Activated naive CD8-positive, alpha-beta T cell treated with anti-CD3 and anti-CD28 coated beads, Interleukin-2, amount 10 ng/mL, durations not matched to agents 7 days and 5 days (primary cell): ENCODE measurements around the gene MADD. TPM values are rescaled to one million over a fixed set of nuclear protein-coding genes. Genes with fewer than 3 reads are reported as not detected.
"Not testable (repeated sequence)": the region's sequence is repeated elsewhere in the genome, so short reads cannot be mapped to it uniquely, and the experiment has no call there.

Experiments
- ATAC-seq: fragments of 150-1000 bp; cut with Tn5 transposase; one replicate; pipeline ENCODE4 v1.10.0; 2021; ENCODE audit warnings: low read depth, moderate library complexity
- POLR2A ChIA-PET: fragments of 350-600 bp; sonication (Branson Sonifier 250); formaldehyde crosslinking; loops from one replicate; lab custom pipeline; 2021; ENCODE audit warnings: antibody characterized with exemption; lab: Charles Lee
- DNase-seq: peaks from one replicate; pipeline ENCODE4 v3.0.0; 2021
- H3K27ac Mint-ChIP-seq: one replicate; pipeline ENCODE4 v1.8.0; 2022; ENCODE audit warnings: mild to moderate bottlenecking, mixed read lengths
- H3K27me3 Mint-ChIP-seq: one replicate; pipeline ENCODE4 v1.8.0; 2022; ENCODE audit warnings: mild to moderate bottlenecking, moderate library complexity, mixed read lengths
- H3K36me3 Mint-ChIP-seq: one replicate; pipeline ENCODE4 v1.8.0; 2021; ENCODE audit warnings: mild to moderate bottlenecking, mixed read lengths
- H3K4me1 Mint-ChIP-seq: one replicate; pipeline ENCODE4 v1.8.0; 2021; ENCODE audit warnings: mixed read lengths
- H3K4me3 Mint-ChIP-seq: one replicate; pipeline ENCODE4 v1.8.0; 2022; ENCODE audit warnings: mild to moderate bottlenecking, moderate library complexity, mixed read lengths
- H3K9me3 Mint-ChIP-seq: one replicate; pipeline ENCODE4 v1.8.0; 2021; ENCODE audit warnings: mixed read lengths
- total RNA-seq, 2 experiments: library from RNA; stranded (reverse); gene quantifications; one replicate each; pipeline ENCODE4 v1.2.3, GENCODE V29; 2021

MADD gene
- total RNA-seq, 2 experiments from 2014 or later = 113 to 114 TPM

DNA sequence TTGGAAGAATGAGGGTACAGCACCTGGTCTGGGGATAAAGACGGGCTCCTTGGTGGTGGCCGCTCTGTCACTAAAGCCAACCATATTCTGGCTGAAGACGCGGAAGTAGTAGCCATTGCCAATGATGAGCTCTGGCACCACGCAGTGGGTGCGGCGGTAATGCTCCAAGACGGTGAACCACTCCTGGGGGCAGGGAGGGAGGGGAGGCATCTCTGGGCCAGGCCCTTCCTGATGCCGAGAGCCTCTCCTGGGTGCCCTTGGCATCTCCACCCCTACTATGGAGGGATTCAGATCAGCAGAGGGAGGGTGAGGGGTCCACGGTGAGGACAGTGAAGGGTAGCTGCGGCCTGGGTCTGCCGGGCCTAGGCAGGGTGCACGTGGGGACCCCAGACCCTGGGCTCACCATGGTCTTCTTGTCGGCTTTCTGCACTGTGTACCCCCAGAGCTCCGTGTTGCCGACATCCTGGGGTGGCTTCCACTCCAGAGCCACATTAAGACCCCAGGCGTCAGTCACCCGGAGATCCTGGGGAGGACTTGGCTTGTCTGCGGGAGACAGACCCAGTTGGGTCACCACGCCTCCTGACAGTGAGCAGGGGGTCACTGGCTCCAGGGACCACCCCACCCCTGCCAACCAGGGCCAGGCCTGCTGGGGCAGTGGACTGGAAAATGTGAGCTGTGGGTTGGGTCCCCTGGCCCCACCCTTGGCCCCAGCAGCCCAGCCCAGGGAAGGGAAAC is 63.0 kb downstream of the MADD start:
- Mint-ChIP-seq H3K27ac (no peak overlapping the region), H3K4me3 (no peak overlapping the region), H3K27me3 (no peaks in the 10 kb centered on the region), H3K36me3 (peaks cover 6% of the 10 kb centered on the region), H3K4me1 (peaks cover 2% of the 10 kb centered on the region), H3K9me3 (no peaks in the 10 kb centered on the region)
- POLR2A ChIA-PET = no interaction called here
- ATAC-seq (no peak), DNase-seq (no peak)

DNA sequence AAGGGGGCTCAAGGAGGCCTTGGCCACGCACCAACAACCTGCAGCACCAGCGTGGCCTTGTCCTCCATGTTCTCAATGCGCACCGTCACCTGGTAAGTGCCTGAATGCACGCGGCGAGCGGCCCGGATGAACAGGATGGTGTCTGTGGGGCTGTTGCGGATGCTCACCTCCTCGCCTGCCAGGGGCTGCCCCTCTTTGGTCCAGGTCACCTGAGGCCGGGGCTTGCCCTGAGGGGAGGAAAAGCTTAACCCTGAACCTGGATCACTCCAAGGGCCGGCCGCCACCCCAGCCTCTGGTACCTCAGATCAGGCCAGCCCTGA is 63.6 kb downstream of the MADD start:
- DNase-seq (no peak), ATAC-seq (no peak)
- H3K36me3 Mint-ChIP-seq = peaks cover 6% of the 10 kb centered on the region
- no peak overlapping the region for H3K27ac Mint-ChIP-seq
- H3K4me1 Mint-ChIP-seq = peaks cover 2% of the 10 kb centered on the region
- no peak overlapping the region for H3K4me3 Mint-ChIP-seq
- H3K27me3 Mint-ChIP-seq = peaks cover 2% of the 10 kb centered on the region
- POLR2A ChIA-PET = no interaction called here
- H3K9me3 Mint-ChIP-seq = no peaks in the 10 kb centered on the region

- Mint-ChIP-seq H3K9me3 (no peaks in the 10 kb centered on the region), H3K27me3 (peaks cover 2% of the 10 kb centered on the region), H3K4me1 (peaks cover 2% of the 10 kb centered on the region), H3K36me3 (peaks cover under 1% of the 10 kb centered on the region), H3K27ac (no peak overlapping the region), H3K4me3 (no peak overlapping the region)
- DNase-seq = no peak
- POLR2A ChIA-PET = no interaction called here
- ATAC-seq = no peak
These were observed 64.0 kb downstream of the MADD start for GRCh38 chr11:47333886-47334443.

DNA sequence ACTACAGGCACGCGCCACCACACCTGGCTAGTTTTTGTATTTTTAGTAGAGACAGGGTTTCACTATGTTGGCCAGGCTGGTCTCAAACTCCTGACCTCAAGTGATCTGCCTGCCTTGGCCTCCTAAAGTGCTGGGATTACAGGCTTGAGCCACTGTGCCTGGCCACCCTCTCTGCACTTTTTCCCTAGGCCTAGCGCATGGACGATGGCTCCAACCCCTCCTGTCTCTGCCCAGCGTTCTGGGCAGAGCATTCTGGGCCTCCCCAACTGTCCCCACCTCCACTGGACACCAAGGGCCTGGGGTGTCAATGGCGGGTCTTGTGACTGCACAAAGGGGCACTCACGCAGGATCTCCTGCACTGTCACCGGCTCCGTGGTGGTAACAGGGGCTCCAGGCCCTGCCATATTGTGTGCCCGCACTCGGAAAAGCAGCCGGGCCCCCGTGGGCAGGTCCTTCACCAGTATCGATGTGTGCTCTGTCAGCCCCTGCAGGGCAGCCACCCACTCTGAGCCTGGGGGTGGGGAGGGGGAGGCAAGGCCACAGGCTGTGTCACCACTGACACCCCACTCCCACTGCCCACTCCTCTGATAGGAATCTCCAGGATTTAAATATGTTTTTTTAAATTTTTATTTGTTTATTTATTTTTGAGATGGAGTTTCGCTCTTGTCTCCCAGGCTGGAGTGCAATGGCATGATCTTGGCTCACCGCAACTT is 64.9 kb downstream of the MADD start:
- H3K27ac Mint-ChIP-seq, POLR2A ChIA-PET: not testable (repeated sequence)

DNA sequence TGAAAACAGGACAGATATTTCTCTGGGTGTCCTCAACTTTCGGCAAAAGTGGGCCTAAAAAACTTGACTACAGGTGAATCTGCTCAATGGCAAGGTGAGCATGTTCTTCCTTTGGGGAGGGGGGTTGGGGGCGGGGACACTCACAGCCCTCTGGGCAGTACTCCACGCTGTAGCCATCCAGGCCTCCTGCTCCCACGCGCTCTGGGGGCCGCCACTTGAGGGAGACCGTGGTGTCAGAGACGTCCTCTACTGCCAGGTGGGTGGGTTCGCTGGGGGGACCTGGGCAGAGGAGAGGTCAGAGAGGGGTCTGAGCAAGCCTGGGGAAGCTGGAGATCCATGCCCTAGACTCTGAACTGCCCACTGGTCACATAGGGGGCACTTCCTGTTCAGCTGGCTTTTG is 65.8 kb downstream of the MADD start:
- Mint-ChIP-seq H3K9me3 (no peaks in the 10 kb centered on the region), H3K4me3 (no peak overlapping the region), H3K27me3 (peaks cover 2% of the 10 kb centered on the region), H3K36me3 (no peaks in the 10 kb centered on the region), H3K27ac (no peak overlapping the region), H3K4me1 (peaks cover 2% of the 10 kb centered on the region)
- no peak for ATAC-seq
- POLR2A ChIA-PET = no interaction called here
- DNase-seq = no peak

More for the DNA sequence above, 64.9 kb downstream of the MADD start:
- DNase-seq, ATAC-seq, H3K36me3 Mint-ChIP-seq, H3K9me3 Mint-ChIP-seq, H3K27me3 Mint-ChIP-seq, H3K4me1 Mint-ChIP-seq, H3K4me3 Mint-ChIP-seq: not testable (repeated sequence)

DNA sequence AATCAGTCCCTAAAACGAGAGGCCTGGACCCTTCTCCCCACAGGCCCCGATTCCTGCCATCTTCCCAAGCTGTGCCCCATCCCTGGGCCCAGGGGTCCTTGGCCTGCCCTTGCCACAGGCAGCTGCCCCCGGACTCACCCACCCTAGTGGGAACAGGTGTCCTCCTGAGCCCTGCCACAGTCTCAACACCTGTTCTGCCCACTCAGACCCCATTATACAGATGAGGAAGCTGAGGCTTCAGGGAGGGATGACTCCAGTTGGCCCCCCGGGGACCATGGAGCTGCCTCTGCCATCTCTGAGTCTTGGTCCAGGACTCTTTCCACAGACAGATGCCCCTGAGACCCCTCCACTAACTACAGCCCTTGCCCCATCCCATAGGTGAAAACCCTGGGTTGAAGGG is 66.7 kb downstream of the MADD start:
- DNase-seq (no peak), ATAC-seq (no peak)
- H3K27ac Mint-ChIP-seq = no peak overlapping the region
- H3K27me3 Mint-ChIP-seq = peaks cover 2% of the 10 kb centered on the region
- no peak overlapping the region for H3K4me3 Mint-ChIP-seq
- H3K9me3 Mint-ChIP-seq = no peaks in the 10 kb centered on the region
- POLR2A ChIA-PET = no interaction called here
- H3K36me3 Mint-ChIP-seq = no peaks in the 10 kb centered on the region
- H3K4me1 Mint-ChIP-seq = peaks cover 2% of the 10 kb centered on the region

- DNase-seq (no peak), ATAC-seq (no peak)
- Mint-ChIP-seq H3K9me3 (no peaks in the 10 kb centered on the region), H3K4me1 (peaks cover 2% of the 10 kb centered on the region), H3K4me3 (no peak overlapping the region), H3K36me3 (no peaks in the 10 kb centered on the region), H3K27me3 (peaks cover 2% of the 10 kb centered on the region), H3K27ac (no peak overlapping the region)
- POLR2A ChIA-PET = no interaction called here
These were observed 67.4 kb downstream of the MADD start for GRCh38 chr11:47337229-47337924.

DNA sequence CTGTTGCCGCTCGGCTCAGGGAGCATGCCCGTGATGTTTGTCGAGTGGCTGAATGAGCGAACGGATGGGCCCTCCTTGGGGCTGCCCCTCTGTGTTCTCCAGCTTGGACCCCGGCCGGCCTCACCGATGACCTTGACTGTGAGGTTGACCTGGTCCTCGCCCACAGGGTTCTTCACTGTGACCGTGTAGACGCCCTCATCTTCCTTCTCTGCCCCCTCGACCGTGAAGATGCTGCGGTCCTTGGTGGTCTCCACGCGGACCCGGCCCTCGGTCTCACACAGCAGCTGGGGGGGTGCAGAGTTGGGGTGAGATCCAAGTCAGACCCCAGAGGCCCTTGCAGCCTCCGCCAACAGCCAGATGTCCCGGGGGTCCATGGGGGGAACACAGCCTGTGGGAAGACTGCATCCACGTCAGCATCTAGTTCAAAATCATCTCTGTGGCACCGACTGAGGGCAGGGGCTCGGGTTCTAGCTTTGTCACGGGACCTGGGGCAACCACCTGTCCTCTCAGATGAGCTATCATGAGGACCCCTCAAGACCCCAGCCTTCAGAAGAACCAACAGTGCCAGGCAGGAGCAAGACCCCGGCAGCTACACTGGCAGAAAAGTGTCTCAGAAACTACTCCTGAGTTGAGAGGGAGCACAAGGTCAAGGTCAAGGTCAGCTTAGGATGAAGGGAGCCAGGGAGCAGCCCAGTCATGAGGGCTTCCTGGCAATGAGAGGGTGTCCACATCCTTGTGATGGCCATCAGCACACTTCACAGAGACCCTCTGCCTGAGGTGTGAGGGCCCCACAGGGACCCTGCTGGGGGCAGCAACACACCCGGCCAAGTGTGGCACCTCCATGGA is 68.7 kb downstream of the MADD start:
- H3K36me3 Mint-ChIP-seq = no peaks in the 10 kb centered on the region
- H3K27me3 Mint-ChIP-seq = peaks cover 2% of the 10 kb centered on the region
- H3K27ac Mint-ChIP-seq = no peak overlapping the region
- no peaks in the 10 kb centered on the region for H3K9me3 Mint-ChIP-seq
- POLR2A ChIA-PET = no interaction called here
- H3K4me1 Mint-ChIP-seq = peaks cover 2% of the 10 kb centered on the region
- ATAC-seq = no peak
- no peak overlapping the region for H3K4me3 Mint-ChIP-seq
- DNase-seq = no peak

GRCh38 chr11:47340010-47340409 is 70.1 kb downstream of the MADD start:
- no peaks in the 10 kb centered on the region for H3K9me3 Mint-ChIP-seq
- H3K27me3 Mint-ChIP-seq = peaks cover 2% of the 10 kb centered on the region
- DNase-seq = no peak
- POLR2A ChIA-PET = no interaction called here
- no peak overlapping the region for H3K27ac Mint-ChIP-seq
- H3K4me3 Mint-ChIP-seq = no peak overlapping the region
- no peaks in the 10 kb centered on the region for H3K36me3 Mint-ChIP-seq
- no peak for ATAC-seq
- peaks cover 2% of the 10 kb centered on the region for H3K4me1 Mint-ChIP-seq

DNA sequence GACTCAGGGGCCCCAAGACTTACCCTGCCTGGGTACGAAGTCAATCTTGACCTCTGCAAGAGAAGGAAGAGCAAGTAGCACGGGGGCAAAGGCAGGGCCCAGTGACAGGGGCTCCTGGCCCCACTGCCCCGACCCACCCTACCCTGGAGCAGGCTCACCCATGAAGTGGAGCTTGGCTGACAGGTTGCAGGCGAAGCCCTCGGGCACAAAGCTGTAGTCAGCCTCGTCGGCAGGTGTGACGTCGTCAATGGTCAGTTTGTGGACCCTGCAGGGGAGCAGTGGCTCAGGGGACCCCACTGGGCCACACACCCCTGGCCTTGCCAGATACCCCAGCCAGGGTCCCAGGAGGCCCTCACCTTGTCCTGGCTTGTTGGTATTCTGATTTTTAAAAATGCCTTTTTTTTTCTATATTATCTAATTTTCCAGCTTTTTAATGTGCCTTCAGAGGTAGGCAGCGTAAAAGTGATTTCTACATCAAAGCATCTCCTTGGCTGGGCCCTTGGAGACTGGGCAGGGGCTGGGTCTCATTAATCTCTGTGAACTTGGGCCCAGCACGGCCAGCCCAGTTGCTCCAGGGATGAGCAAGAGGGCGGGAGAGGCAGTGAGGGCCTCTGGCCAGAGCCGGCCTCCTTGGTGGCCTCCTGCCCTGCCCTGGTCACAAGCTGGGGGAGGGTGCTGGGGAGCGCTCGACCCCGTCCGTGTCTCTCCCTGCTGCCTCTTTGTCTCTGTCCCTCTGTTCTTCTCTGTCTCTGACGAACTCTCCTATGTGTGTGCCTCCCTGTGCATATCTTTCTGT is 71.2 kb downstream of the MADD start:
- POLR2A ChIA-PET = interaction anchor here (1.1 kb wide), 1 partner anchor 19 kb away, joined by 3 read pairs; no protein-coding TSS in a partner anchor

GRCh38 chr11:47342036-47342803 is 72.3 kb downstream of the MADD start:
- no peak for DNase-seq
- Mint-ChIP-seq H3K9me3 (no peaks in the 10 kb centered on the region), H3K4me3 (no peak overlapping the region), H3K4me1 (no peaks in the 10 kb centered on the region), H3K27ac (no peak overlapping the region), H3K36me3 (no peaks in the 10 kb centered on the region), H3K27me3 (peaks cover 2% of the 10 kb centered on the region)
- POLR2A ChIA-PET = no interaction called here
- no peak for ATAC-seq

More for the DNA sequence above, 71.2 kb downstream of the MADD start:
- H3K4me3 Mint-ChIP-seq = no peak overlapping the region
- H3K4me1 Mint-ChIP-seq = peaks cover 2% of the 10 kb centered on the region
- H3K36me3 Mint-ChIP-seq = no peaks in the 10 kb centered on the region
- DNase-seq = no peak
- no peaks in the 10 kb centered on the region for H3K9me3 Mint-ChIP-seq
- ATAC-seq = no peak
- no peak overlapping the region for H3K27ac Mint-ChIP-seq
- peaks cover 2% of the 10 kb centered on the region for H3K27me3 Mint-ChIP-seq

- no peak overlapping the region for H3K27ac Mint-ChIP-seq
- ATAC-seq (no peak), DNase-seq (no peak)
- H3K4me1 Mint-ChIP-seq = no peaks in the 10 kb centered on the region
- POLR2A ChIA-PET = no interaction called here
- peaks cover 2% of the 10 kb centered on the region for H3K27me3 Mint-ChIP-seq
- H3K4me3 Mint-ChIP-seq = no peak overlapping the region
- H3K9me3 Mint-ChIP-seq = no peaks in the 10 kb centered on the region
- H3K36me3 Mint-ChIP-seq = no peaks in the 10 kb centered on the region
These were observed 72.9 kb downstream of the MADD start for GRCh38 chr11:47342854-47343253.
